Left renal pelvis (tissue), 4 donors: ENCODE measurements around the gene SLC27A3. TPM values are rescaled to one million over a fixed set of nuclear protein-coding genes. Genes with fewer than 3 reads are reported as not detected.
A peak's percentile ranks its signal among the peaks of the same experiment; 100 is the strongest.
"Not testable (repeated sequence)": the region's sequence is repeated elsewhere in the genome, so short reads cannot be mapped to it uniquely, and the experiment has no call there.

Experiments
- DNase-seq, 4 donors: peaks; one replicate each; pipeline ENCODE4 v3.0.0-alpha.2; 2013; ENCODE audit warnings: low read depth in 4 of 4, low spot score in 3 of 4
- polyA plus RNA-seq, 4 donors: library from polyadenylated mRNA; unstranded; fragments of 120-200 nt; gene quantifications; one replicate each; pipeline ENCODE4 v1.2.1, GENCODE V29; 2013; ENCODE audit not compliant: insufficient read length in 4 of 4

SLC27A3 gene
- polyA plus RNA-seq, 4 donors: 31.8 to 50.5 (median 41.7) TPM

GRCh38 chr1:153754266-153754665, 20.9 kb upstream of the SLC27A3 start:
- DNase-seq: no peak

- DNase-seq: no peak
These were observed 14.8 kb upstream of the SLC27A3 start for GRCh38 chr1:153760440-153760839.

DNA sequence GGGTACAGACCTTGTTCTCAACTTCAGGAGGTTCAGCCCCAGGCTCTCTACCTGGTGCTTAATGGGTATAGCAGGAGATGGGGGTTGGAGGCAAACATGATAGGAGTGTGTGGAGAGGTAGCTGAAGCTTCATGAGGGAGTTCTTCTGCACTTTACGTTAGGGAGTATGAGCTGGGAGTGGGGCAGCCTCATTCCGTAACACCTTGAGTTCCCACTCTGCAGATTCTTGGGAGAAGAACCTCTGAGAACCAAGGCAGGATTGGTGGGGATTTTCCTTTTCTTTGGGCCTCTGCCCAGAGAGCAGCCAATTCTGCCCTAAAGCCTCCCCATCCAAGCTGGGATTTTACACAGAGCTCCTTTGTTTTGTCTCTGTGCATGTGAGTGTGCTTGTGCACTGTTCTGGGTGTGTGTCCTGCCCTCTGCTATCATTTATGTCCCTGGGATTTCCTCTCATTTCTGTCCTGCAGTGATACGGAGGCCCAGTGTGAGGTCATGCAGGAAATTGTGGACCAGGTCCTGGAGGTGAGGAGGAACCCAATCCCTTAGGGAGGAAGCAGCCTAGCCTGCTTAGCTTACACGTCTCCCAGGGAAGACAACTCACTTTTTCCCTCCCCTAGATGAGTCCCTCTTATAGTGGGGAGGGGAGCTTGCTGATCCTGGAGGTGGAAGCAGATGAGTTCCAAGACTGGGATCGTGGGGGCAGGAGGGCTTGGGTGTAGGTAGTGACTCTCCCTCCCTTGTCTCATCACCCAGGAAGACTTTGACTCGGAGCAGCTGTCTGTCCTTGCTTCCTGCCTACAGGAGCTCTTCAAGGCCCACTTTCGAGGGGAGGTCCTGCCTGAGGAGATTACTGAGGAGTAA, 11.6 kb upstream of the SLC27A3 start:
- DNase-seq: no peak

DNA sequence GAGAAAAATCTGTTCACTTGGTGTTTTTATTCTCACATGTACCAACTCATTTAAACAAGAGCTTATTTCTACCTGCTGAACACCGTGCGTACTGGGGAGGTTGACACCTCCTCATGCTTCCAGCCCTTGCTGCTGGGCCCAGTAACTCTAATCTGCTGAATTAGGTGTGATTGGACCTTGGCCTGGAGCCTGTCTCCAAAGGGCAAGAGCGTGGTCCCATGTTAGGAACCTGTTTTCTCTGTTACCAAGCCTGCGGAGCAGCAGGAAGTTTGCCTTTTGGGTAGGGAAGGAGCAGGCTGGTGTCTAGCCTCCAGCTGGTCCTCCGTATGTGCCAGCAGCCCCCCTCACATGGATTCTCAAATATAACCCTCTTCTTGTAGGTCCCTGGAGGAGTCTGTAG, 10.9 kb upstream of the SLC27A3 start:
- DNase-seq: no peak

DNA sequence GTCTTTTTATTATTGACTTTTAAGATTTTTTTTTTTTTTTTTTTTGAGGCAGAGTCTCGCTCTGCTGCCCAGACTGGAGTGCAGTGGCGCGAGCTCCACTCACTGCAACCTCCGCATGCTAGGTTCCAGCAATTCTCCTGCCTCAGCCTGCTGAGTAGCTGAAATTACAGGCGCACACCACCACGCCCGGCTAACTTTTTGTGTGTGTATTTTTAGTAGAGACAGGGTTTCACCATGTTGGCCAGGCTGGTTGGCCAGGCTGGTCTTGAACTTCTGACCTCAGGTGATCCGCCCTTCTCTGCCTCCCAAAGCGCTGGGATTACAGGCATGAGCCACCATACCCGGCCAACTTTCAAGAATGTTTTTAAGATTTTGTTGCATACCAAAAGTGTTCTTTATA, 8.5 kb upstream of the SLC27A3 start:
- not testable (repeated sequence) for DNase-seq

DNA sequence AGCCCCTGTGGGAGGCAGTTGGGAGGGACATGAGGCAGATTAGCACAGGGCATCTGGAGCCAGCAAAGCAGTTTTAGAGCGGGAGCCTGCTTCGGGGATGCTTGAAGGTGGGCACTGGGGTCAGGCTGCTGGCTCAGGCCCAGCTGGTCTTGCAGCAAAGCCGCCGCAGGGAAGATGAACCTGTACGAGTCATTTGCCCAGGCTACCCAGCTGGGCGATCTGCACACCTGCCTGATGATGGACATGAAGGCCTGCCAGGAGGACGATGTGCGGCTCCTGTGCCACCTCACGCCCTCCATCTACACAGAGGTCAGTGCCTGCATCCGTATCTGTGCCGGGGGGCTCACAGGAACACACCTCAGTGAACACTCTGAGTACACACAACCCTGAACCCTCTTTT, 7.7 kb upstream of the SLC27A3 start:
- no peak for DNase-seq

GRCh38 chr1:153768316-153769181, 6.7 kb upstream of the SLC27A3 start:
- no peak for DNase-seq

DNA sequence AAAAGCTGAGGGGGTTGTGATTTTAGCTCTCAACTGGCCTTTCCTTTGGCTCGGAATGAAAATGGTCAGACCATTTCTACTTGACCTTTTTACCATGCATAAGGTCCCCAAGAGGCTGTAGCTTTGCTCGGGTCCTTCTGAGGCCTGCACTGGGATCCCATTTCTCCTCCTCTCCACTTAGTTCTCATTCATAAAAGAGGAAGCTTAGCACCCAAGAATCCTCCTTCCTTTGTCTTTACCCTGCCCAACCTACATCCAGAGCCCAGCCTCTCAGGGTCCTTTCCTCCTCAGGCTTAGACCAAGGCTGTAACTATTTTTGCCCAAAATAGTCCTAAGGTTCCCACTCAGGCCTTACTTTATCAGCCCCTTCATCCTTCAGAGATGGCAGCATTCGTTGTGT, 6.0 kb upstream of the SLC27A3 start:
- no peak for DNase-seq

DNA sequence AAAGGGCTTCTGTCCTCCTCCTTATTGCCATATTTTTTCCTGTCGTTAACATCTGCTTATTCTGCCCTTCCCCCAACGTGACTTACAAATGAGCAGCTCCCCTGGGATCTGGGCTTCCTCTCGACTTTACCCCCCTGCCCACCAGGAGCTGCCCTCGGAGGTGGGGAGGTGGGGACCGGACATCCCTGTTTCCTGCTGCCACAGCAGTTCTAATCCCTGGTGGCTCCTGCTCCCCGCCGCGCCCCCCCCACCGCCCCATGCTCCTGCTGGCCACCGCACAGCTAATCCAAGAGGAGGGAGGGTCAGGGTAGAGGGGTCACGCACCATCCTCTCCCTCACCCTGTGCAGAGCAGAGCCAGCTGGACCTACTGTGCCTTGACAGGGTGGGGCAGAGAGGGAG, 4.4 kb upstream of the SLC27A3 start:
- no peak for DNase-seq

GRCh38 chr1:153771261-153771660, 3.9 kb upstream of the SLC27A3 start:
- DNase-seq: no peak

DNA sequence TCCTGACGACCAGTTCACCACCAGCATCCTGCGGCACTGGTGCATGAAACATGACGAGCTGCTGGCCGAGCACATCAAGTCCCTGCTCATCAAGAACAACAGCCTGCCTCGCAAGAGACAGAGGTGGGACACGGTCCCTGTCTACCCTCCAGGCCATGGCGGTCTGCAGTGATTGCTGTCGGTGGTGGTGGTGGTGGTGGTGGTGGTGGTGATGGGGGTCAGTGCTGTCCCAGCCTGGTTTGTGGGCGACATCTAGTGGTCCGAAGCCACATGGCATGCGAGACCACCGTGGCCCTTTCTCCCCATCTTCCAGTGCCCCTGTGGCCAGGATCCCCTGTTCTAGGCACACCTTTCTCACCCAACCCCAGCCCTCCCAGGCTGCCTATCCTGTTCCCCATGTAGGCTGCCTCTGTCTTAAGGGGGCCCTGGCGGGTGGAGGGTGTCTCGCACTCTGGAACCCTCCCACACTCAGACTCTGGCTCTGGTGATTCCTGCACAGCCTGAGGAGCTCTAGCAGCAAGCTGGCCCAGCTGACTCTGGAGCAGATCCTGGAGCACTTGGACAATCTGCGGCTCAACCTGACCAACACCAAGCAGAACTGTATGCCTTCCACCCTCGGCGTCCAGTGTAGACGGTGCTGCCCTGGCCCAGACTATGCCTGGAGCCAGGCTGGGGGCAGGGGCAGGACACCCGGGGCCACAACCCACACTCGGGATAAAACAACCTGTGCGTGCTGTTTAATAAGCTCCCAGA, 3.2 kb upstream of the SLC27A3 start:
- DNase-seq: no peak

- DNase-seq: no peak
These were observed 1.9 kb upstream of the SLC27A3 start for GRCh38 chr1:153773096-153773921.

GRCh38 chr1:153774026-153774595, 1.1 kb upstream of the SLC27A3 start:
- no peak for DNase-seq

GRCh38 chr1:153775458-153776327, 486 bp downstream of the SLC27A3 start:
- peak in 1 of 4 donors; percentile 57 for DNase-seq

GRCh38 chr1:153776352-153776751, 1.1 kb downstream of the SLC27A3 start:
- no peak for DNase-seq

- DNase-seq: no peak
These were observed 1.7 kb downstream of the SLC27A3 start for GRCh38 chr1:153776845-153777370.

DNA sequence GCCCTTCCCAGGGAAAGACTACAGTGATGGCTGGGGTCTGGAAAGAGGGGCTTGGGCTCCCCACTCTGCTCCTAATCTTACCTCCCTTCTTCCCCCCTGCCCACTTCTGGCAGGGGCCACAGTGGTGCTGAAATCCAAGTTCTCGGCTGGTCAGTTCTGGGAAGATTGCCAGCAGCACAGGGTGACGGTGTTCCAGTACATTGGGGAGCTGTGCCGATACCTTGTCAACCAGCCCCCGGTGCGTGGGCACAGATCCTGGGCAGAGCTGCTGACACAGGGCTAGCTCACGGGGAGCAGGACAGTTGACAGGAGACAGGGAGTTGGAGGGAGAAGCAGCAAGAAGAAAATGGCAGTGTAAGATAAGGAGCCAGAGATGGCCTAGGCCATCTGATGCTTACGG, 2.4 kb downstream of the SLC27A3 start:
- DNase-seq: no peak

GRCh38 chr1:153778051-153778823, 3.0 kb downstream of the SLC27A3 start:
- no peak for DNase-seq
